ENCODE measurements around the gene ARPC3. TPM values are rescaled to one million over a fixed set of nuclear protein-coding genes. Genes with fewer than 3 reads are reported as not detected.
A peak's percentile ranks its signal among the peaks of the same experiment; 100 is the strongest.

Gene ARPC3
- total RNA-seq (2011; cell fraction: chromatin; rRNA removed; ENCODE audit: low replicate concordance), result 41.8 and 103 TPM in 2 replicates
- total RNA-seq (2011; cell fraction: nucleolus; rRNA removed), result 34.5 and 35.0 TPM in 2 replicates
- 62.8 and 72.9 TPM in 2 replicates for total RNA-seq (2011; cell fraction: nucleoplasm; rRNA removed)
- total RNA-seq (2014; rRNA removed) (172 and 197 TPM in 2 replicates), total RNA-seq (2014; rRNA removed; fragmentation: Illumina TruSeq; extraction: Trizol) (388 and 441 TPM in 2 replicates), total RNA-seq (2015; rRNA removed; fragmentation: Illumina TruSeq; extraction: Trizol) (475 and 504 TPM in 2 replicates), total RNA-seq (2021) (213 and 225 TPM in 2 replicates), polyA plus RNA-seq (2011; rRNA removed) (63.0 and 74.2 TPM in 2 replicates), polyA plus RNA-seq (2014; fragmentation: Illumina TruSeq; extraction: Trizol) (326 and 345 TPM in 2 replicates), polyA plus RNA-seq (2014; fragmentation: Nextera tagmentation; extraction: Ambion mirVana) (100 to 1,000 TPM; 450 to 575 TPM), polyA plus RNA-seq (2014; rRNA removed) (167 and 216 TPM in 2 replicates), polyA minus RNA-seq (2011; rRNA and poly(A)+ RNA removed) (44.1 and 57.8 TPM in 2 replicates), Bru-seq, nascent RNA (percentile 93 among the genes with signal in this experiment), BruChase-seq, experiment 1, labeled RNA remaining after a 2-hour chase (percentile 93 among the genes with signal in this experiment), BruChase-seq, experiment 2, labeled RNA remaining after a 6-hour chase (percentile 94 among the genes with signal in this experiment)
- 38.2 and 97.8 TPM in 2 replicates for polyA plus RNA-seq (2011; cell fraction: cytosol; rRNA removed)
- 16.3 and 22.5 TPM in 2 replicates for polyA plus RNA-seq (2011; cell fraction: nucleus; rRNA removed)
- 242 and 327 TPM in 2 replicates for polyA plus RNA-seq (2012)
- polyA minus RNA-seq (2011; cell fraction: cytosol; rRNA and poly(A)+ RNA removed), result 39.2 and 54.5 TPM in 2 replicates
- polyA minus RNA-seq (2011; cell fraction: nucleus; rRNA and poly(A)+ RNA removed), result 11.8 and 28.2 TPM in 2 replicates
- long read RNA-seq, experiment 1, transcript ARPC3-201 (7 exons, 1,014 nt), result major isoform, 249 of 461 reads
- long read RNA-seq, experiment 1, partial matches to known transcripts, result 199 of 461 reads
- long read RNA-seq, experiment 1, other reads (novel, unspliced or antisense), result 13 of 461 reads
- long read RNA-seq, experiment 2, transcript ARPC3-201 (7 exons, 1,014 nt), result major isoform, 283 of 343 reads
- long read RNA-seq, experiment 2, partial matches to known transcripts, result 40 of 343 reads
- long read RNA-seq, experiment 2, other reads (novel, unspliced or antisense), result 20 of 343 reads
- long read RNA-seq, experiment 3, transcript ARPC3-201 (7 exons, 1,014 nt), result major isoform, 322 of 331 reads
- long read RNA-seq, experiment 3, partial matches to known transcripts, result 0 of 331 reads
- long read RNA-seq, experiment 3, other reads (novel, unspliced or antisense), result 9 of 331 reads

GRCh38 chr12:110449799-110450497 lies at the start of gene ARPC3:
TSS of gene ARPC3 (minus strand) at chr12:110450337. CDS start at chr12:110450260, 77 bp downstream.
- intact Hi-C loops (cut with micrococcal nuclease) (loop anchor here (1.0 to 5.0 kb wide), 4 partner anchors 19 to 437 kb away; partner anchors contain the start of genes FAM216A and GPN3), in situ Hi-C loops (cut with MboI) (loop anchor here (5.0 kb wide), 2 partner anchors 152 to 377 kb away; no protein-coding TSS in a partner anchor)
- Histone ChIP-seq H4K20me1 (replicated peaks; ENCODE audit: control insufficient read depth, insufficient read depth, low read length) (no peaks in the 10 kb centered on the region), H3K27ac (ENCODE audit: extremely low read depth, low read depth, low read length) (peak within 1 kb of the TSS; percentile 82), H3K27me3 (ENCODE audit: control insufficient read depth in 2 of 2, insufficient read depth in 2 of 2, low read length in 2 of 2) (no peaks in the 10 kb centered on the region), H3K79me2 (ENCODE audit: control insufficient read depth, insufficient read depth, low read length) (peaks cover 45% of the 10 kb centered on the region), H3K36me3 (ENCODE audit: control insufficient read depth, insufficient read depth, low read length) (peaks cover 66% of the 10 kb centered on the region), H3K4me1 (replicated peaks in 1 of 2; ENCODE audit: control insufficient read depth in 2 of 2, insufficient read depth in 2 of 2, low read length in 2 of 2) (peaks cover 6 to 13% of the 10 kb centered on the region in 2 experiments; a peak in 3 of 5 replicates), H3K4me3 (peak within 1 kb of the TSS; percentile 60), H2AFZ (ENCODE audit: low read depth, low read length) (peak within 1 kb of the TSS; percentile 87), H3K9me1 (ENCODE audit: control insufficient read depth, insufficient read depth, low read length) (no peaks in the 10 kb centered on the region), H3K9ac (ENCODE audit: insufficient read depth in 1 of 2, low read depth in 2 of 2, low read length in 2 of 2) (peak within 1 kb of the TSS; percentile 83 to 97), H3K4me2 (ENCODE audit: insufficient read depth, low read length) (peak within 1 kb of the TSS; percentile 77), H3K9me3 (replicated peaks; ENCODE audit: control insufficient read depth, insufficient read depth, low read depth, low read length) (no peaks in the 10 kb centered on the region)
- POLR2A ChIA-PET, result interaction anchor here (0.5 to 2.7 kb wide), 34 partner anchors 9 to 619 kb away, joined by 3 to 22 read pairs (median 3); partner anchors contain the start of genes FAM216A, GPN3, RAD9B and VPS29
- CTCF ChIA-PET (ENCODE audit: low intra/inter-chr PET ratio), result interaction anchor here (0.6 to 3.6 kb wide), 7 partner anchors 19 to 438 kb away, joined by 3 to 30 read pairs (median 3); no protein-coding TSS in a partner anchor
- FAIRE-seq (peak; percentile 88), DNase-seq (ENCODE audit: extremely low read depth in 1 of 4, low spot score in 3 of 4) (peak; percentile 86 to 97 (median 89)), ATAC-seq (peak; percentile 97)
- WGBS (ENCODE audit: insufficient coverage, low coverage, missing lambda C conversion rate), result under 1% methylated on average over 45 of the region's 51 CpGs
- TSS peak; percentile 64 for BruUV-seq (replicated peaks)
- TF ChIP-seq REST (IDR thresholded peaks at IDR 0.05; ENCODE audit: borderline replicate concordance) (peak; percentile 83), REST (CRISPR knock-in tag; IDR thresholded peaks at IDR 0.05; ENCODE audit: low read depth) (no peak; the same call in 1 of the 2 replicates), ZNF589 (CRISPR knock-in tag; IDR thresholded peaks at IDR 0.05; ENCODE audit: low read depth) (no peak), NCOA1 (IDR thresholded peaks at IDR 0.05; ENCODE audit: low read depth) (peak; percentile 28; the same call in 1 of the 2 replicates), LEF1 (IDR thresholded peaks at IDR 0.05) (no peak), TEAD4 (IDR thresholded peaks at IDR 0.05; ENCODE audit: low read length) (no peak), TEAD4 (CRISPR knock-in tag; IDR thresholded peaks at IDR 0.05; ENCODE audit: borderline replicate concordance) (no peak), RUNX1 (IDR thresholded peaks at IDR 0.05; ENCODE audit: low read depth) (peak; percentile 27; the same call in 1 of the 2 replicates)
